HT1080 (cell line): Measurements from ENCODE around the gene UGT8. TPM values are rescaled to one million over a fixed set of nuclear protein-coding genes. Genes with fewer than 3 reads are reported as not detected.

Experiments
- DNase-seq: peaks from one replicate; pipeline ENCODE4 v3.0.0-alpha.2; 2015; ENCODE audit warnings: low read depth
- small RNA-seq: library from RNA; depleted of rRNA; stranded (forward); fragments of <200 nt; gene quantifications from one replicate; pipeline ENCODE3, GENCODE V24; 2014
- total RNA-seq: library from RNA; depleted of rRNA; stranded (reverse); fragments of >200 nt; shearing (Covaris generic); gene quantifications from 2 replicates; pipeline ENCODE4 v1.2.3, GENCODE V29; 2014

UGT8 gene
- total RNA-seq, 1 experiment from 2014 or later, result not detected

- no peak for DNase-seq
Measured at GRCh38 chr4:114688059-114688458, 89.5 kb downstream of the UGT8 start.

GRCh38 chr4:114690571-114690970 is 92.0 kb downstream of the UGT8 start:
- no peak for DNase-seq

- DNase-seq, result no peak
Measured at GRCh38 chr4:114691865-114692264, 93.3 kb downstream of the UGT8 start.

- no peak for DNase-seq
Measured at GRCh38 chr4:114692958-114693357, 94.4 kb downstream of the UGT8 start.

GRCh38 chr4:114694770-114695169 is 96.2 kb downstream of the UGT8 start:
- peak; percentile 37 for DNase-seq

GRCh38 chr4:114698231-114698630 is 99.6 kb downstream of the UGT8 start:
- DNase-seq, result no peak

- no peak for DNase-seq
Measured at GRCh38 chr4:114701491-114701890, 102.9 kb downstream of the UGT8 start.

DNA sequence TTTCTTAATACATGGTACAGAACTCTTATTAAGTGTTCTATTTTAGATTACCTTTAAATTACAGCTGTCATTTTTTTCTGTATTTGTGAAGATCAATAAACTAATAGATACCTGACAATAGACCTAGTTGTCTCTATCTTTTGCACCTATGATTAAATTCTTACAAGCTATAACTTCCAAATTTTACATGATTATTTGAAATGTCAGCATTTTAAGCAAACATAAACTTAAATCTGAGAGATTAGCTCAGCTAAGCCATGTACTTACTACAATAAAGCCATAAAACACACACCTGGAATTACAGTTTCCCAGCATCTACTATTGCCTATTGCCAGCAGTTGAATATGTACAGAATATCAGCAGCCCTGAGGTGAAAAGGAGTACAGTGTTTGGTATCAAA is 118.8 kb downstream of the UGT8 start:
- no peak for DNase-seq

- DNase-seq, result no peak
Measured at GRCh38 chr4:114725066-114725465, 126.5 kb downstream of the UGT8 start.

- DNase-seq, result no peak
Measured at GRCh38 chr4:114727461-114727860, 128.9 kb downstream of the UGT8 start.

Small RNAs within 50 kb of the gene (small RNA-seq; reads per million reads assigned to genes)
- gene MIR577, result 0.23 reads per million, percentile 9 among the genes with 10 or more reads in this experiment
